DND-41 (cell line): Measurements from ENCODE around the gene USP35.

Source experiments
- ATAC-seq: fragments of 200-7000 bp; cut with Tn5 transposase; 3 replicates; pipeline ENCODE4 v1.9.1; 2021; ENCODE audit warnings: low read depth; ENCODE audit not compliant: insufficient read depth
- DNase-seq: peaks from one replicate; pipeline ENCODE4 v3.0.0-alpha.2; 2020
- H2AFZ ChIP-seq: 2 replicates; pipeline ENCODE4 v1.6.0; 2012; ENCODE audit warnings: low read depth, low read length
- H3K27ac ChIP-seq: 2 replicates; pipeline ENCODE4 v1.5.1; 2012; ENCODE audit warnings: low read length, inconsistent platforms
- H3K27me3 ChIP-seq: fragments of 200-600 bp; sonication (generic); 2 replicates; pipeline ENCODE4 v1.6.0; 2012; ENCODE audit warnings: low read length, mild to moderate bottlenecking, inconsistent platforms; ENCODE audit not compliant: insufficient read depth, poor library complexity
- H3K36me3 ChIP-seq: 2 replicates; pipeline ENCODE4 v1.5.1; 2012; ENCODE audit warnings: low read length, inconsistent platforms; ENCODE audit not compliant: insufficient read depth
- H3K4me1 ChIP-seq: 2 replicates; pipeline ENCODE4 v1.5.1; 2012; ENCODE audit warnings: mild to moderate bottlenecking, low read length; ENCODE audit not compliant: insufficient read depth
- H3K4me2 ChIP-seq: 2 replicates; pipeline ENCODE4 v1.6.0; 2012; ENCODE audit warnings: mild to moderate bottlenecking, moderate library complexity, low read length, inconsistent platforms; ENCODE audit not compliant: insufficient read depth
- H3K4me3 ChIP-seq, 2 experiments: fragments of 200-600 bp in 1 of 2; shearing (Covaris generic) in 1 of 2; 2 replicates each; pipeline ENCODE4 v1.5.1; 2012 to 2016; ENCODE audit warnings: inconsistent platforms in 2 of 2, low read length in 2 of 2, mild to moderate bottlenecking in 2 of 2, low read depth in 1 of 2, moderate library complexity in 1 of 2
- H3K79me2 ChIP-seq: 2 replicates; pipeline ENCODE4 v1.6.0; 2012; ENCODE audit warnings: low read length, inconsistent platforms; ENCODE audit not compliant: insufficient read depth
- H3K9ac ChIP-seq: 2 replicates; pipeline ENCODE4 v1.6.0; 2012; ENCODE audit warnings: low read depth, mild to moderate bottlenecking, inconsistent platforms, low read length, moderate library complexity
- H3K9me3 ChIP-seq: 2 replicates; pipeline ENCODE4 v1.5.1; 2012; ENCODE audit warnings: low read length, moderate library complexity, mild to moderate bottlenecking, inconsistent platforms; ENCODE audit not compliant: insufficient read depth, severe bottlenecking
- H4K20me1 ChIP-seq: 2 replicates; pipeline ENCODE4 v1.6.0; 2012; ENCODE audit warnings: low read length; ENCODE audit not compliant: insufficient read depth
- CTCF ChIP-seq: IDR thresholded peaks from 2 replicates; pipeline ENCODE4 v1.5.1; 2012; ENCODE audit warnings: borderline replicate concordance, low read length, moderate library complexity, mild to moderate bottlenecking; ENCODE audit not compliant: poor library complexity, severe bottlenecking; ENCODE audit errors: extremely low read depth
- EZH2 ChIP-seq: IDR thresholded peaks from 3 replicates; pipeline ENCODE4 v1.6.1; 2012; ENCODE audit warnings: borderline replicate concordance, low read depth, mild to moderate bottlenecking, moderate library complexity, low read length, inconsistent platforms; ENCODE audit not compliant: severe bottlenecking

USP35 gene

GRCh38 chr11:78158987-78159652, 29.6 kb upstream of the USP35 start:
- ATAC-seq = no peak
- no peaks in the 10 kb centered on the region for H3K79me2 ChIP-seq
- H4K20me1 ChIP-seq = no peaks in the 10 kb centered on the region
- H3K4me3 ChIP-seq = no peak overlapping the region
- no peaks in the 10 kb centered on the region for H3K9me3 ChIP-seq
- no peaks in the 10 kb centered on the region for H3K36me3 ChIP-seq
- H2AFZ ChIP-seq = no peak overlapping the region
- no peak for DNase-seq
- H3K4me2 ChIP-seq = no peak overlapping the region
- no peak overlapping the region for H3K27ac ChIP-seq
- no peaks in the 10 kb centered on the region for H3K27me3 ChIP-seq
- no peak overlapping the region for H3K9ac ChIP-seq
- H3K4me1 ChIP-seq = no peaks in the 10 kb centered on the region
- TF ChIP-seq CTCF = no peak
- TF ChIP-seq EZH2 = no peak

- no peak for TF ChIP-seq EZH2
- TF ChIP-seq CTCF = no peak
- Histone ChIP-seq H3K9ac (no peak overlapping the region), H2AFZ (no peak overlapping the region), H3K4me1 (no peaks in the 10 kb centered on the region), H3K9me3 (no peaks in the 10 kb centered on the region), H3K79me2 (no peaks in the 10 kb centered on the region), H3K27me3 (no peaks in the 10 kb centered on the region), H4K20me1 (no peaks in the 10 kb centered on the region), H3K4me3 (no peak overlapping the region), H3K4me2 (no peak overlapping the region), H3K27ac (no peak overlapping the region), H3K36me3 (no peaks in the 10 kb centered on the region)
- no peak for ATAC-seq
- DNase-seq = no peak
Observed at GRCh38 chr11:78160557-78160956, 28.2 kb upstream of the USP35 start.

GRCh38 chr11:78161346-78161745, 27.4 kb upstream of the USP35 start:
- no peaks in the 10 kb centered on the region for H4K20me1 ChIP-seq
- H3K27me3 ChIP-seq = no peaks in the 10 kb centered on the region
- no peak overlapping the region for H2AFZ ChIP-seq
- no peak overlapping the region for H3K4me2 ChIP-seq
- no peaks in the 10 kb centered on the region for H3K4me1 ChIP-seq
- H3K79me2 ChIP-seq = no peaks in the 10 kb centered on the region
- H3K4me3 ChIP-seq = no peak overlapping the region
- ATAC-seq = no peak
- H3K36me3 ChIP-seq = no peaks in the 10 kb centered on the region
- no peak for TF ChIP-seq CTCF
- no peak for TF ChIP-seq EZH2
- H3K9me3 ChIP-seq = no peaks in the 10 kb centered on the region
- DNase-seq = no peak
- H3K9ac ChIP-seq = no peak overlapping the region
- no peak overlapping the region for H3K27ac ChIP-seq
